K562 (cell line): ENCODE data around the gene IDUA. TPM values are rescaled to one million over a fixed set of nuclear protein-coding genes. Genes with fewer than 3 reads are reported as not detected.

Experiments
- ARID1B ChIP-seq: fragments of 450-650 bp; IDR thresholded peaks from 2 replicates; pipeline ENCODE4 v1.6.1; 2016; ENCODE audit warnings: antibody characterized with exemption, mild to moderate bottlenecking, inconsistent platforms
- BRCA1 ChIP-seq, 2 experiments: fragments of 450-650 bp in 1 of 2; sonication (generic) in 1 of 2; formaldehyde crosslinking in 1 of 2; IDR thresholded peaks; 2 replicates each; pipeline versions ENCODE4 v1.5.0 to v1.6.1; 2017 to 2020; ENCODE audit warnings: mild to moderate bottlenecking in 1 of 2, missing genetic modification reagents in 1 of 2
- CBX1 ChIP-seq: sonication (generic); IDR thresholded peaks from 2 replicates; pipeline ENCODE4 v1.6.1; 2016; ENCODE audit warnings: antibody characterized with exemption, low read depth, mild to moderate bottlenecking
- ETV1 ChIP-seq: fragments of 450-650 bp; conservative IDR thresholded peaks from 2 replicates; pipeline ENCODE4 v1.6.1; 2016; ENCODE audit warnings: missing genetic modification characterization, control low read depth, low read depth, missing compliant biosample characterization
- FIP1L1 ChIP-seq: fragments of 200-400 bp; formaldehyde crosslinking; IDR thresholded peaks from 2 replicates; pipeline ENCODE4 v1.6.1; 2018; ENCODE audit warnings: mild to moderate bottlenecking, low read depth, low read length; ENCODE audit not compliant: poor library complexity, severe bottlenecking
- HOXB6 ChIP-seq: fragments of 250-450 bp; sonication (Bioruptor Pico); IDR thresholded peaks from 2 replicates; pipeline ENCODE4 v1.5.1; 2022; ENCODE audit warnings: mild to moderate bottlenecking, borderline replicate concordance
- MCM2 ChIP-seq: fragments of 450-650 bp; IDR thresholded peaks from 2 replicates; pipeline ENCODE4 v1.6.1; 2017; ENCODE audit warnings: low read depth, mild to moderate bottlenecking
- MCM5 ChIP-seq: fragments of 450-650 bp; IDR thresholded peaks from 2 replicates; pipeline ENCODE4 v1.6.1; 2016; ENCODE audit warnings: low read depth
- MED1 ChIP-seq: sonication (generic); formaldehyde crosslinking; IDR thresholded peaks from 2 replicates; pipeline ENCODE4 v1.8.1; 2023; ENCODE audit warnings: missing genetic modification reagents, borderline replicate concordance
- MTA2 ChIP-seq: fragments of 450-650 bp; IDR thresholded peaks from 2 replicates; pipeline ENCODE4 v1.6.1; 2016; ENCODE audit warnings: low read depth
- NONO ChIP-seq, 2 experiments: fragments of 200-400 bp in 1 of 2; fragments of 450-650 bp in 1 of 2; formaldehyde crosslinking in 1 of 2; IDR thresholded peaks; 2 replicates each; pipeline ENCODE4 v1.6.1; 2017; ENCODE audit warnings: low read depth in 2 of 2, mild to moderate bottlenecking in 2 of 2, moderate library complexity in 2 of 2, low read length in 1 of 2
- PKNOX1 ChIP-seq: fragments of 450-650 bp; IDR thresholded peaks from 2 replicates; pipeline ENCODE4 v1.6.1; 2016
- PRDM10 ChIP-seq: fragments of 450-650 bp; IDR thresholded peaks from 2 replicates; pipeline ENCODE4 v1.6.1; 2018; ENCODE audit not compliant: partially characterized antibody
- RAD51 ChIP-seq: fragments of 450-650 bp; IDR thresholded peaks from 2 replicates; pipeline ENCODE4 v1.7.1; 2016; ENCODE audit warnings: low read depth, mild to moderate bottlenecking, borderline replicate concordance
- SIRT6 ChIP-seq: IDR thresholded peaks from one replicate; pipeline ENCODE4 v1.6.1; 2012; ENCODE audit warnings: low read depth, mild to moderate bottlenecking, control low read depth, inconsistent platforms, low read length, moderate library complexity
- SIX5 ChIP-seq, 2 experiments: IDR thresholded peaks; 2 replicates each; pipeline ENCODE4 v1.6.1; 2011; ENCODE audit warnings: low read length in 2 of 2, borderline replicate concordance in 1 of 2, low read depth in 1 of 2, mild to moderate bottlenecking in 1 of 2, moderate library complexity in 1 of 2; ENCODE audit not compliant: insufficient read depth in 1 of 2
- ZBTB1 ChIP-seq: sonication (generic); formaldehyde crosslinking; IDR thresholded peaks from 2 replicates; pipeline ENCODE4 v1.8.1; 2023; ENCODE audit warnings: missing genetic modification reagents, low read depth, mild to moderate bottlenecking, borderline replicate concordance
- ZFX ChIP-seq: sonication (generic); formaldehyde crosslinking; IDR thresholded peaks from 2 replicates; pipeline ENCODE4 v1.8.0; 2022; ENCODE audit warnings: mild to moderate bottlenecking, missing genetic modification reagents, moderate library complexity
- ZNF232 ChIP-seq: sonication (generic); formaldehyde crosslinking; IDR thresholded peaks from 2 replicates; pipeline ENCODE4 v1.8.0; 2022; ENCODE audit warnings: mild to moderate bottlenecking, missing genetic modification reagents
- ZNF668 ChIP-seq: fragments of 250-450 bp; sonication (Bioruptor Pico); IDR thresholded peaks from 2 replicates; pipeline ENCODE4 v1.8.0; 2022; ENCODE audit warnings: mild to moderate bottlenecking, inconsistent platforms
- ZZZ3 ChIP-seq: fragments of 450-650 bp; IDR thresholded peaks from 2 replicates; pipeline ENCODE4 v1.6.1; 2016; ENCODE audit warnings: antibody characterized with exemption, mild to moderate bottlenecking, moderate library complexity
- polyA plus RNA-seq, 8 experiments: library from polyadenylated mRNA; depleted of rRNA in 4 of 8; stranded (reverse) in 5 of 8; unstranded in 3 of 8; fragments of >200 nt; fragmentation: Nextera tagmentation in 2 of 8; fragmentation: Illumina TruSeq in 1 of 8; extraction: Ambion mirVana in 2 of 8; extraction: Trizol in 1 of 8; gene quantifications; 2 replicates each; pipeline versions ENCODE4 v1.2.1 to v1.2.3, GENCODE V29; 2011 to 2014; ENCODE audit warnings: inconsistent platforms in 1 of 8, missing spikeins in 1 of 8
- total RNA-seq, 7 experiments: library from RNA; depleted of rRNA in 6 of 7; stranded (reverse); fragments of >200 nt in 6 of 7; fragmentation: Illumina TruSeq in 2 of 7; extraction: Trizol in 2 of 7; gene quantifications; 2 replicates each; pipeline versions ENCODE4 v1.2.1 to v1.2.3, GENCODE V29; 2011 to 2021; ENCODE audit warnings: low replicate concordance in 1 of 7

The IDUA gene
- total and polyA plus RNA-seq, 9 of the 15 experiments (the other 6 are each of a cell fraction or from before 2014, with no cell fraction given), result 0.04 to 16.1 (median 1.2) TPM

- TF ChIP-seq PKNOX1, result peak; percentile 96
- TF ChIP-seq HOXB6 (CRISPR knock-in tag), result no peak
- TF ChIP-seq ZZZ3, result no peak
- peak; percentile 69 for TF ChIP-seq FIP1L1
- TF ChIP-seq RAD51, result peak; percentile 47; the same call in 1 of the 2 replicates
- 0 out of 4 replicates have a peak, but pooled peaks of 1 of the 2 experiments have one; percentile 28 for TF ChIP-seq NONO (IDR thresholded peaks at IDR 0.05; ENCODE audit: low read depth in 2 of 2, low read length in 1 of 2)
- TF ChIP-seq ZNF232 (CRISPR knock-in tag), result peak; percentile 90
- TF ChIP-seq MTA2, result peak; percentile 47
- TF ChIP-seq ETV1 (tag), result peak; percentile 36
- TF ChIP-seq MCM5, result no peak
- TF ChIP-seq ARID1B, result peak; percentile 97
- TF ChIP-seq MCM2, result no peak
- no peak for TF ChIP-seq MED1 (CRISPR knock-in tag)
- TF ChIP-seq SIRT6, result no peak
- no peak for TF ChIP-seq SIX5 (IDR thresholded peaks at IDR 0.05; ENCODE audit: borderline replicate concordance in 1 of 2, insufficient read depth in 1 of 2, low read depth in 1 of 2, low read length in 2 of 2)
- peak; percentile 73; the same call in 1 of the 2 replicates for TF ChIP-seq ZNF668 (CRISPR knock-in tag)
- peak; percentile 27 for TF ChIP-seq PRDM10
- TF ChIP-seq ZFX (CRISPR knock-in tag), result peak; percentile 92
- TF ChIP-seq CBX1, result peak; percentile 81; the same call in 1 of the 2 replicates
- 0 out of 2 replicates have a peak, but pooled peaks have one; percentile 42 for TF ChIP-seq ZBTB1 (CRISPR knock-in tag)
- TF ChIP-seq BRCA1 (IDR thresholded peaks at IDR 0.05), result no peak
- 0 out of 2 replicates have a peak, but pooled peaks have one; percentile 65 for TF ChIP-seq BRCA1 (CRISPR knock-in tag; IDR thresholded peaks at IDR 0.05)
These were observed 57.0 kb downstream of the IDUA start (continued) for GRCh38 chr4:1043651-1044468.
